HG03025 (cell line): ENCODE data around the gene SYCN.
"Not testable (repeated sequence)": the region's sequence is repeated elsewhere in the genome, so short reads cannot be mapped to it uniquely, and the experiment has no call there.

Source experiments
- ATAC-seq: cut with Tn5 transposase; IDR thresholded peaks from one replicate; pipeline ENCODE4 v1.9.1; 2021; ENCODE audit warnings: mild to moderate bottlenecking, moderate library complexity; ENCODE audit not compliant: unreplicated experiment, low FRiP score

The SYCN gene

GRCh38 chr19:39203372-39204341 lies at the start of gene SYCN:
Gene SYCN (minus strand): TSS chr19:39204263. CDS start chr19:39204254, 9 bp downstream.
- ATAC-seq: no peak

GRCh38 chr19:39253374-39254149 lies 49.5 kb upstream of the SYCN start:
- ATAC-seq: no peak

- ATAC-seq: no peak
Measured at GRCh38 chr19:39252458-39252857, 48.4 kb upstream of the SYCN start.

- ATAC-seq: no peak
Measured at GRCh38 chr19:39251846-39252245, 47.8 kb upstream of the SYCN start.

GRCh38 chr19:39251081-39251480 lies 47.0 kb upstream of the SYCN start:
- ATAC-seq: no peak

GRCh38 chr19:39248806-39249205 lies 44.7 kb upstream of the SYCN start, which contains the start of gene IFNL4:
Gene IFNL4 (minus strand): TSS chr19:39248856.
- no peak for ATAC-seq

- no peak for ATAC-seq
Measured at GRCh38 chr19:39247701-39248664, 43.9 kb upstream of the SYCN start.

- ATAC-seq: no peak
Measured at GRCh38 chr19:39246951-39247669, 43.0 kb upstream of the SYCN start.

- not testable (repeated sequence) for ATAC-seq
Measured at GRCh38 chr19:39245166-39245565, 41.1 kb upstream of the SYCN start.

- not testable (repeated sequence) for ATAC-seq
Measured at GRCh38 chr19:39244410-39245100, 40.5 kb upstream of the SYCN start, which contains the start of gene IFNL3. Gene IFNL3 (minus strand): TSS chr19:39245006. CDS start chr19:39244967, 39 bp downstream.

GRCh38 chr19:39243741-39244140 lies 39.7 kb upstream of the SYCN start:
- ATAC-seq: not testable (repeated sequence)

GRCh38 chr19:39240421-39240820 lies 36.4 kb upstream of the SYCN start:
- no peak for ATAC-seq

- no peak for ATAC-seq
Measured at GRCh38 chr19:39238944-39239343, 34.9 kb upstream of the SYCN start.

GRCh38 chr19:39238209-39238608 lies 34.1 kb upstream of the SYCN start:
- ATAC-seq: no peak

GRCh38 chr19:39237200-39238184 lies 33.4 kb upstream of the SYCN start:
- ATAC-seq: no peak

GRCh38 chr19:39236527-39236926 lies 32.5 kb upstream of the SYCN start:
- no peak for ATAC-seq

GRCh38 chr19:39232708-39233107 lies 28.6 kb upstream of the SYCN start:
- ATAC-seq: no peak
